ENCODE measurements around the gene KCNQ2.

KCNQ2 gene

GRCh38 chr20:63401384-63402110, 70.9 kb downstream of the KCNQ2 start:
- no peak for DNase-seq (ENCODE audit: low spot score)
- TF ChIP-seq, protein P1, sequence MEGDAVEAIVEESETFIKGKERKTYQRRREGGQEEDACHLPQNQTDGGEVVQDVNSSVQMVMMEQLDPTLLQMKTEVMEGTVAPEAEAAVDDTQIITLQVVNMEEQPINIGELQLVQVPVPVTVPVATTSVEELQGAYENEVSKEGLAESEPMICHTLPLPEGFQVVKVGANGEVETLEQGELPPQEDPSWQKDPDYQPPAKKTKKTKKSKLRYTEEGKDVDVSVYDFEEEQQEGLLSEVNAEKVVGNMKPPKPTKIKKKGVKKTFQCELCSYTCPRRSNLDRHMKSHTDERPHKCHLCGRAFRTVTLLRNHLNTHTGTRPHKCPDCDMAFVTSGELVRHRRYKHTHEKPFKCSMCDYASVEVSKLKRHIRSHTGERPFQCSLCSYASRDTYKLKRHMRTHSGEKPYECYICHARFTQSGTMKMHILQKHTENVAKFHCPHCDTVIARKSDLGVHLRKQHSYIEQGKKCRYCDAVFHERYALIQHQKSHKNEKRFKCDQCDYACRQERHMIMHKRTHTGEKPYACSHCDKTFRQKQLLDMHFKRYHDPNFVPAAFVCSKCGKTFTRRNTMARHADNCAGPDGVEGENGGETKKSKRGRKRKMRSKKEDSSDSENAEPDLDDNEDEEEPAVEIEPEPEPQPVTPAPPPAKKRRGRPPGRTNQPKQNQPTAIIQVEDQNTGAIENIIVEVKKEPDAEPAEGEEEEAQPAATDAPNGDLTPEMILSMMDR (IDR thresholded peaks at IDR 0.05; ENCODE audit: borderline replicate concordance, control extremely low read depth, extremely low read depth, insufficient read depth, missing control alignments): no peak
- in situ Hi-C loops (cut with MboI; ENCODE audit: low sequenced_read_pairs, unreplicated experiment): no loop called here

DNA sequence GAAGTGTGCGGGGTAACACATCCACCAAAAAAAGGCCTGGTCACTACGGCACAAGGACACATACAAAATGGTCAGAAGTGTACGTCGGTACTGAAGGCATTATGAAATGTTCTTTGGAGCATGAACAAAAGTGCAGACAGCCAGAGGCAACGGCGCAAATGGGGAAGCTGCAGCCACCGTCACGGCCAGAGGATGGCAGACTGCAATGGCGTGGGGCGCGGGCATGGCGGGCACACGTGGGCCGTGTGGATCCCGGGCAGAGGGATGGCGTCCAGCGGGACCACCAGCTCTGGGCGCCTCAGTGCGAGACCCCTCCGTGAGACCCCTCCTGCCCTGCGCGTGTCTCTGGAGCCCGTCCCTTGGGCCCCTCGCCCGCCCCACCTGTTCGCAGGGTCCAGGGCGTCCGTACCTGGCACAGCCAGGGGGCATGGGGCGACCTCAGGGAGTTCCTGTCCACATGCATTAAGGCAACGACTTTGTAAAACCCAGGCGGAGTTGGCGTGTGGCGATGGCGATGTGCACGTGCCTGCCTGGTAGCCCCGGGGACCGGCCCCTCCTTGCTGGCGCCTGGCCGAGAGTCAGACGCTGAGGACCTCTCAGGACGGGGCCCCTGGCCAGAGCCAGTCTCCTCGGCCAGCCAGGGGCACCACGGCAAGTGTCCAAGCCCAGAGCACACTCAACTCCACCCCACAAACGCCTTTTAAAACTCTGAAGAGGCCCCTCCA, 71.8 kb downstream of the KCNQ2 start:
- in situ Hi-C loops (cut with MboI; ENCODE audit: low sequenced_read_pairs, unreplicated experiment): no loop called here
- no peak for DNase-seq (ENCODE audit: low spot score)
- TF ChIP-seq, protein P1 (IDR thresholded peaks at IDR 0.05; ENCODE audit: borderline replicate concordance, control extremely low read depth, extremely low read depth, insufficient read depth, missing control alignments): no peak

DNA sequence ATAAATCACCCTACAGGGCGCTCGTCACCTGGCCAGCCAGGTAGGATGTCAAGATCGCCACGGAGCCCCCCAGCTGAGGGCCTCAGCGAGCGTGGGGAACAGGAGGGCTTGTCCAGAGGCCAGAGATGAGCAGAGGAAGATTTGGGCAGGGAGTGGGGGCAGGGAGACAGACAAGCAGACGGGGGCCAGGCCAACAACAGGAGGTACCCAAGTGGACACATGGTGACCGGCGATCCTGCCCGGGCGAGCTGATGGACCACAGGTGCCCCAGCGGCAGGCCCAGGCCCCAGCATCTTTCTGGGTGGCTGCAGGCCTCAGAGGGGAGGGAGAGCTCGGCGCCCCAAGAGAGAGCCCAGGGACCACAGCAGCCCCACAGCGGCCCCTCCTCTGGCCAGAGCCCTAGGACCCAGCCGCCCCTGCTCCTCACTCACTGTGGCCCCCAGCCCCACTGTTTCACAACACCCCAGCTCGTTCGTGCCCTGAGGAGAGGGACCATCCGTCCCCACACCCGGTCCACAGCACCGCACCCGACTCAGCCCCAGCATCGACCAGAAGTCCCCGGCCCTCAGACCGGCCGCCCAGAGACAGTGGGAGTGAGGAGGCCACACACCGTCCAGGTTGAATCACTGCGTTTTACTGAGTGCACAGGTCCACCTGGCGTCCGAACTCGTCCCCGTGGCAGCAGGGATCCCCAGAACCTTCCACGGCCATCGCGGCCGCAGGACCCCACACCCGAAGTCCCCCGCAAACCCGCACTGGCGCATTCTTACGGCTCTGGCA, 72.7 kb downstream of the KCNQ2 start:
- in situ Hi-C loops (cut with MboI; ENCODE audit: low sequenced_read_pairs, unreplicated experiment): no loop called here
- DNase-seq (ENCODE audit: low spot score): no peak
- TF ChIP-seq, protein P1 (IDR thresholded peaks at IDR 0.05; ENCODE audit: borderline replicate concordance, control extremely low read depth, extremely low read depth, insufficient read depth, missing control alignments): no peak

- DNase-seq (ENCODE audit: low spot score): no peak
- TF ChIP-seq, protein P1 (IDR thresholded peaks at IDR 0.05; ENCODE audit: borderline replicate concordance, control extremely low read depth, extremely low read depth, insufficient read depth, missing control alignments): no peak
- in situ Hi-C loops (cut with MboI; ENCODE audit: low sequenced_read_pairs, unreplicated experiment): no loop called here
Measured at GRCh38 chr20:63398744-63399514, 73.5 kb downstream of the KCNQ2 start.

DNA sequence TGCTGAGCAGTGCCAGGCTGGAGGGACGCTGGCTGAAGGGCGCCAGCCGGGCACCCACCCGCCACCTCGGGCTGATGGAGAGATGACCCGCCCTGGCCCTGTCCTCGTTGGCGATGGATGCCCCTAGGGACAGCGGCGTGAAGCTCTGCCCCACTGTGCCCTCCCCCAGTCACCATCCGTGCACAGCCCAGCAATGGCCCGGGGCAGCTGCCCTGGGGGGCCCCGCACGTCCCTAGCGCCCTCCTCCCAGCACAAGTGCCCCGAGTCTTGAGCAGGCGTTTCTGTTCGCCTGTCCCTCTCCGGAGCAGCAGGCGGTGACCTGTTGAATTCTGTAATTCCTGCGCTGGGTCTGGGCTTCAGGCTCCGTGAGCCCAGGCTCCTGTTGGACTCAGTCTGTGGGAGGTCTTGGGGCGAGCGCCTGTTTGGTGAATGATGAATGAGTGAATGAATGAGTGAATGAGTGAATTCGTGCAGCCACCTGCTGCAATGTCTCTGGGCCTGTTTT, 74.5 kb downstream of the KCNQ2 start:
- no peak for DNase-seq (ENCODE audit: low spot score)
- in situ Hi-C loops (cut with MboI; ENCODE audit: low sequenced_read_pairs, unreplicated experiment): no loop called here
- TF ChIP-seq, protein P1 (IDR thresholded peaks at IDR 0.05; ENCODE audit: borderline replicate concordance, control extremely low read depth, extremely low read depth, insufficient read depth, missing control alignments): no peak

All from GM13976 (cell line).